WTC11 (cell line): ENCODE results near the gene PNO1. TPM values are rescaled to one million over a fixed set of nuclear protein-coding genes. Genes with fewer than 3 reads are reported as not detected.

ENCODE experiments used
- ATAC-seq: fragments of 200-7000 bp; cut with Tn5 transposase; 2 replicates; pipeline ENCODE4 v1.10.0; 2021; ENCODE audit warnings: mild to moderate bottlenecking, moderate library complexity
- CTCF ChIA-PET: fragments of 300-600 bp; sonication (Branson Sonifier 250); formaldehyde crosslinking; loops from one replicate; lab custom pipeline; 2021; ENCODE audit warnings: antibody characterized with exemption; lab: Charles Lee
- POLR2A ChIA-PET: fragments of 350-600 bp; sonication (Branson Sonifier 250); formaldehyde crosslinking; loops from one replicate; lab custom pipeline; 2021; ENCODE audit warnings: antibody characterized with exemption; lab: Charles Lee
- DNase-seq: peaks from one replicate; pipeline ENCODE4 v3.0.0; 2021; ENCODE audit warnings: low spot score
- H3K27ac Mint-ChIP-seq: 2 replicates; pipeline ENCODE4 v1.8.0; 2021; ENCODE audit warnings: mixed read lengths
- H3K27me3 Mint-ChIP-seq: 2 replicates; pipeline ENCODE4 v1.8.0; 2021; ENCODE audit warnings: low read depth, mild to moderate bottlenecking, moderate library complexity, mixed read lengths
- H3K36me3 Mint-ChIP-seq: 2 replicates; pipeline ENCODE4 v1.8.0; 2021; ENCODE audit warnings: mixed read lengths
- H3K4me1 Mint-ChIP-seq: 2 replicates; pipeline ENCODE4 v1.8.0; 2022; ENCODE audit warnings: mixed read lengths
- H3K4me3 Mint-ChIP-seq: 2 replicates; pipeline ENCODE4 v1.8.0; 2021; ENCODE audit warnings: mild to moderate bottlenecking, moderate library complexity, mixed read lengths
- H3K9me3 Mint-ChIP-seq: 2 replicates; pipeline ENCODE4 v1.8.0; 2021; ENCODE audit warnings: mixed read lengths
- CREM ChIP-seq: sonication (generic); formaldehyde crosslinking; IDR thresholded peaks from 2 replicates; pipeline ENCODE4 v1.8.1; 2022; ENCODE audit warnings: mild to moderate bottlenecking, missing genetic modification reagents, moderate library complexity
- E2F4 ChIP-seq: sonication (generic); formaldehyde crosslinking; IDR thresholded peaks from 2 replicates; pipeline ENCODE4 v1.8.1; 2022; ENCODE audit warnings: low read depth, mild to moderate bottlenecking, moderate library complexity, missing genetic modification reagents, borderline replicate concordance
- FOXJ3 ChIP-seq: sonication (generic); formaldehyde crosslinking; IDR thresholded peaks from 2 replicates; pipeline ENCODE4 v1.9.0; 2021; ENCODE audit warnings: missing genetic modification reagents, mild to moderate bottlenecking, borderline replicate concordance
- SOX15 ChIP-seq: fragments of 250-450 bp; sonication (Bioruptor Pico); IDR thresholded peaks from 2 replicates; pipeline ENCODE4 v1.9.0; 2021; ENCODE audit warnings: mild to moderate bottlenecking
- TCF7 ChIP-seq: sonication (generic); formaldehyde crosslinking; IDR thresholded peaks from 2 replicates; pipeline ENCODE4 v1.8.0; 2022; ENCODE audit warnings: mild to moderate bottlenecking, low read depth, missing genetic modification reagents, moderate library complexity
- ZNF416 ChIP-seq: fragments of 250-450 bp; sonication (Bioruptor Pico); IDR thresholded peaks from 2 replicates; pipeline ENCODE4 v1.9.0; 2021; ENCODE audit warnings: mild to moderate bottlenecking, inconsistent platforms
- ZNF425 ChIP-seq: fragments of 250-450 bp; sonication (Bioruptor Pico); conservative IDR thresholded peaks from 2 replicates; pipeline ENCODE4 v1.9.0; 2021; ENCODE audit warnings: mild to moderate bottlenecking
- ZNF512 ChIP-seq: sonication (generic); formaldehyde crosslinking; IDR thresholded peaks from 2 replicates; pipeline ENCODE4 v1.8.1; 2022; ENCODE audit warnings: missing genetic modification reagents, borderline replicate concordance
- total RNA-seq: library from RNA; stranded (reverse); gene quantifications from 3 replicates; pipeline ENCODE4 v1.2.3, GENCODE V29; 2021
- TF ChIP-seq, protein P1 (sequence below): sonication (generic); formaldehyde crosslinking; IDR thresholded peaks from 2 replicates; pipeline ENCODE4 v1.8.0; 2023; ENCODE audit warnings: mild to moderate bottlenecking, missing genetic modification reagents
- TF ChIP-seq, protein P2 (sequence below): fragments of 250-450 bp; sonication (Bioruptor Pico); IDR thresholded peaks from 2 replicates; pipeline ENCODE4 v1.9.0; 2021; ENCODE audit warnings: moderate library complexity, mild to moderate bottlenecking, inconsistent platforms, borderline replicate concordance
- TF ChIP-seq, protein P3 (sequence below): sonication (generic); formaldehyde crosslinking; IDR thresholded peaks from 2 replicates; pipeline ENCODE4 v1.8.0; 2023; ENCODE audit warnings: missing genetic modification reagents
- TF ChIP-seq, protein P4 (sequence below): sonication (generic); formaldehyde crosslinking; conservative IDR thresholded peaks from 2 replicates; pipeline ENCODE4 v1.8.1; 2023; ENCODE audit warnings: mild to moderate bottlenecking, low read depth, missing genetic modification reagents, moderate library complexity
- TF ChIP-seq, protein P5 (sequence below): sonication (generic); formaldehyde crosslinking; IDR thresholded peaks from 2 replicates; pipeline ENCODE4 v1.8.1; 2022; ENCODE audit warnings: low read depth, missing genetic modification reagents, borderline replicate concordance

Gene PNO1
- total RNA-seq, 1 experiment from 2014 or later: 24.0 TPM

GRCh38 chr2:68163641-68164040 lies 6.0 kb downstream of the PNO1 start (continued):
- TF ChIP-seq, protein P1, sequence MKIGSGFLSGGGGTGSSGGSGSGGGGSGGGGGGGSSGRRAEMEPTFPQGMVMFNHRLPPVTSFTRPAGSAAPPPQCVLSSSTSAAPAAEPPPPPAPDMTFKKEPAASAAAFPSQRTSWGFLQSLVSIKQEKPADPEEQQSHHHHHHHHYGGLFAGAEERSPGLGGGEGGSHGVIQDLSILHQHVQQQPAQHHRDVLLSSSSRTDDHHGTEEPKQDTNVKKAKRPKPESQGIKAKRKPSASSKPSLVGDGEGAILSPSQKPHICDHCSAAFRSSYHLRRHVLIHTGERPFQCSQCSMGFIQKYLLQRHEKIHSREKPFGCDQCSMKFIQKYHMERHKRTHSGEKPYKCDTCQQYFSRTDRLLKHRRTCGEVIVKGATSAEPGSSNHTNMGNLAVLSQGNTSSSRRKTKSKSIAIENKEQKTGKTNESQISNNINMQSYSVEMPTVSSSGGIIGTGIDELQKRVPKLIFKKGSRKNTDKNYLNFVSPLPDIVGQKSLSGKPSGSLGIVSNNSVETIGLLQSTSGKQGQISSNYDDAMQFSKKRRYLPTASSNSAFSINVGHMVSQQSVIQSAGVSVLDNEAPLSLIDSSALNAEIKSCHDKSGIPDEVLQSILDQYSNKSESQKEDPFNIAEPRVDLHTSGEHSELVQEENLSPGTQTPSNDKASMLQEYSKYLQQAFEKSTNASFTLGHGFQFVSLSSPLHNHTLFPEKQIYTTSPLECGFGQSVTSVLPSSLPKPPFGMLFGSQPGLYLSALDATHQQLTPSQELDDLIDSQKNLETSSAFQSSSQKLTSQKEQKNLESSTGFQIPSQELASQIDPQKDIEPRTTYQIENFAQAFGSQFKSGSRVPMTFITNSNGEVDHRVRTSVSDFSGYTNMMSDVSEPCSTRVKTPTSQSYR (CRISPR knock-in tag): no peak
- TF ChIP-seq, protein P2, sequence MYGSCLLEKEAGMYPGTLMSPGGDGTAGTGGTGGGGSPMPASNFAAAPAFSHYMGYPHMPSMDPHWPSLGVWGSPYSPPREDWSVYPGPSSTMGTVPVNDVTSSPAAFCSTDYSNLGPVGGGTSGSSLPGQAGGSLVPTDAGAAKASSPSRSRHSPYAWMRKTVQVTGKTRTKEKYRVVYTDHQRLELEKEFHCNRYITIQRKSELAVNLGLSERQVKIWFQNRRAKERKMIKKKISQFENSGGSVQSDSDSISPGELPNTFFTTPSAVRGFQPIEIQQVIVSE: no peak
- TF ChIP-seq SOX15 (CRISPR knock-in tag): no peak
- TF ChIP-seq, all 79 proteins: peak for 0

- CTCF ChIA-PET: interaction anchor here (0.7 to 1.1 kb wide), 2 partner anchors 45 to 125 kb away, joined by 3 to 4 read pairs; no protein-coding TSS in a partner anchor
- no peak overlapping the region for H3K4me3 Mint-ChIP-seq
- no peaks in the 10 kb centered on the region for H3K4me1 Mint-ChIP-seq
- no peak overlapping the region for H3K27ac Mint-ChIP-seq
- DNase-seq (no peak), ATAC-seq (no peak)
- TF ChIP-seq CREM (no peak), ZNF416 (CRISPR knock-in tag) (no peak), FOXJ3 (CRISPR knock-in tag) (no peak), E2F4 (no peak), TCF7 (CRISPR knock-in tag) (no peak), ZNF512 (CRISPR knock-in tag) (no peak), ZNF425 (CRISPR knock-in tag) (no peak)
- TF ChIP-seq, protein P3, sequence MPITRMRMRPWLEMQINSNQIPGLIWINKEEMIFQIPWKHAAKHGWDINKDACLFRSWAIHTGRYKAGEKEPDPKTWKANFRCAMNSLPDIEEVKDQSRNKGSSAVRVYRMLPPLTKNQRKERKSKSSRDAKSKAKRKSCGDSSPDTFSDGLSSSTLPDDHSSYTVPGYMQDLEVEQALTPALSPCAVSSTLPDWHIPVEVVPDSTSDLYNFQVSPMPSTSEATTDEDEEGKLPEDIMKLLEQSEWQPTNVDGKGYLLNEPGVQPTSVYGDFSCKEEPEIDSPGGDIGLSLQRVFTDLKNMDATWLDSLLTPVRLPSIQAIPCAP: no peak
- TF ChIP-seq, protein P4, sequence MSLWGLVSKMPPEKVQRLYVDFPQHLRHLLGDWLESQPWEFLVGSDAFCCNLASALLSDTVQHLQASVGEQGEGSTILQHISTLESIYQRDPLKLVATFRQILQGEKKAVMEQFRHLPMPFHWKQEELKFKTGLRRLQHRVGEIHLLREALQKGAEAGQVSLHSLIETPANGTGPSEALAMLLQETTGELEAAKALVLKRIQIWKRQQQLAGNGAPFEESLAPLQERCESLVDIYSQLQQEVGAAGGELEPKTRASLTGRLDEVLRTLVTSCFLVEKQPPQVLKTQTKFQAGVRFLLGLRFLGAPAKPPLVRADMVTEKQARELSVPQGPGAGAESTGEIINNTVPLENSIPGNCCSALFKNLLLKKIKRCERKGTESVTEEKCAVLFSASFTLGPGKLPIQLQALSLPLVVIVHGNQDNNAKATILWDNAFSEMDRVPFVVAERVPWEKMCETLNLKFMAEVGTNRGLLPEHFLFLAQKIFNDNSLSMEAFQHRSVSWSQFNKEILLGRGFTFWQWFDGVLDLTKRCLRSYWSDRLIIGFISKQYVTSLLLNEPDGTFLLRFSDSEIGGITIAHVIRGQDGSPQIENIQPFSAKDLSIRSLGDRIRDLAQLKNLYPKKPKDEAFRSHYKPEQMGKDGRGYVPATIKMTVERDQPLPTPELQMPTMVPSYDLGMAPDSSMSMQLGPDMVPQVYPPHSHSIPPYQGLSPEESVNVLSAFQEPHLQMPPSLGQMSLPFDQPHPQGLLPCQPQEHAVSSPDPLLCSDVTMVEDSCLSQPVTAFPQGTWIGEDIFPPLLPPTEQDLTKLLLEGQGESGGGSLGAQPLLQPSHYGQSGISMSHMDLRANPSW (CRISPR knock-in tag): no peak
- TF ChIP-seq, protein P1 (CRISPR knock-in tag): no peak
- TF ChIP-seq, protein P5, sequence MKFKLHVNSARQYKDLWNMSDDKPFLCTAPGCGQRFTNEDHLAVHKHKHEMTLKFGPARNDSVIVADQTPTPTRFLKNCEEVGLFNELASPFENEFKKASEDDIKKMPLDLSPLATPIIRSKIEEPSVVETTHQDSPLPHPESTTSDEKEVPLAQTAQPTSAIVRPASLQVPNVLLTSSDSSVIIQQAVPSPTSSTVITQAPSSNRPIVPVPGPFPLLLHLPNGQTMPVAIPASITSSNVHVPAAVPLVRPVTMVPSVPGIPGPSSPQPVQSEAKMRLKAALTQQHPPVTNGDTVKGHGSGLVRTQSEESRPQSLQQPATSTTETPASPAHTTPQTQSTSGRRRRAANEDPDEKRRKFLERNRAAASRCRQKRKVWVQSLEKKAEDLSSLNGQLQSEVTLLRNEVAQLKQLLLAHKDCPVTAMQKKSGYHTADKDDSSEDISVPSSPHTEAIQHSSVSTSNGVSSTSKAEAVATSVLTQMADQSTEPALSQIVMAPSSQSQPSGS: no peak
- no peaks in the 10 kb centered on the region for H3K9me3 Mint-ChIP-seq
- POLR2A ChIA-PET: interaction anchor here (0.6 kb wide), 1 partner anchor 151 kb away, joined by 3 read pairs; no protein-coding TSS in a partner anchor
- H3K36me3 Mint-ChIP-seq: peaks cover 57% of the 10 kb centered on the region
- no peaks in the 10 kb centered on the region for H3K27me3 Mint-ChIP-seq
These were observed 9.5 kb downstream of the PNO1 start for GRCh38 chr2:68167186-68167585.
